Fibroblast of skin of left quadriceps (primary cell): ENCODE data around the gene PTPRN2.
"Not testable (repeated sequence)": the region's sequence is repeated elsewhere in the genome, so short reads cannot be mapped to it uniquely, and the experiment has no call there.

ENCODE experiments used
- DNase-seq, 2 experiments: peaks; one replicate each; pipeline ENCODE4 v3.0.0-alpha.2; 2013; ENCODE audit warnings: low read depth in 2 of 2

Gene PTPRN2

GRCh38 chr7:157777194-157777762 is 810.3 kb downstream of the PTPRN2 start:
- DNase-seq, result not testable (repeated sequence)

DNA sequence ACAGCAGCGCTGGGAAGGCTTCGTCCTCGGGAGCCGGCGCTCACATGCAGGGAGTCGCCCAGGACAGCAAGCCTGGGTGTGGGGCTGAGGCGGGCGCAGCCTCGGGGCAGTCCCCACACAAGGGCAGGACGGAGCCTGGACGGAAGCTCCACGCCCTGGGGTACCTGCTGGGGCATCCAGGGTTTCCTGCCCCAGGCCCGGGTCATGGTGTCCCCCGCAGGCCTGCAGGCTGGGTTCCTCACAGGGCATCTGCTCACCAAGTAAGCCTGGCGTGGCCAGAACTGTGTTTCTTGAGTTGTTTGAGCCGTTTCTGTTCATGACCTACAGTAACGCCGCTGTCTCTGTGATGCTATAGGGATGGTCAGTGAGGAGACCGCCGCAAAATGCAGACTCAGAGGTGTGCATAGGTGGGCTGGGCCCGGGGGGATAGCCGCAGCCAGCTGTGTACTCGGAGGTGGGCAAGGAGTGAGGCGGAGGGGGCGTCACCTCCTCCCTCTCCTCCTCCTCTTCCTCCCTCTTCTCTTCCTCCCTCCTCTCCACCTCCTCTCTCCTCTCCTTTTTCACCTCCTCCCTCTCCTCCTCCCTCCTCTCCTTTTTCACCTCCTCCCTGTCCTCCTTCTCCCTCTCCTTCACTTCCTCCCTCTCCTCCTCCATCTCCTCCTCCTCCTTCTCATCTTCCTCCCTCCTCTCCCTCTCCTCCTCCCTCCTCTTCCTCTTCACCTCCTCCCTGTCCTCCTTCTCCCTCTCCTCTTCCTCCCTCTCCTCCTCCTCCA is 811.9 kb downstream of the PTPRN2 start:
- DNase-seq, result no peak

DNA sequence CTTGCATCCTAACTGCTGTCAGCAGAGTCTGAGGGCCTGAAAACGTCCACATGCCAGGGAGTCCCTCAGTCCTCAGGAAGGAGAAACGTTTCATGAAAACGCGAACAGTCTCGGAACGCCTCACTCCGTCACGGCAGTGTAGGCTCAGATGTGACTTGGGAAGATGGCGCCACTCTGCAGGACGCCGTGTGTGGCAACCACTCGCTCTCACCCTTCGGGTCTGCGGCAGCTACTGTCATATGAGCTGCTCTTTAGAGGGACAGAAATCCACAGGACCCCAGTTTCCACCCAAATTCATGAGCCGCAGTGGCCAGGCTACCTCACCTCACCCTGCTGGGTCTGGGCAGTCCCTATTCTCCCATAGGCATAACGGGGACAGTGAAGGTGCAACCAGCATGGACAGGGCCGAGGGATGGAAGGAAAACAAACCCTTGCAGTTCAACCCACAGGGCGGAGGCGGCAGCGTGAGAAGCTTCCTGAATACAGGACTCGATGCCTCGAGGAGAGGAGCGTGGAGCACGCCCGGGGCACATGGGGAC is 812.5 kb downstream of the PTPRN2 start:
- DNase-seq, result no peak

GRCh38 chr7:157774495-157774894 is 813.1 kb downstream of the PTPRN2 start:
- DNase-seq, result no peak

GRCh38 chr7:157773361-157773760 is 814.3 kb downstream of the PTPRN2 start:
- DNase-seq, result no peak

DNA sequence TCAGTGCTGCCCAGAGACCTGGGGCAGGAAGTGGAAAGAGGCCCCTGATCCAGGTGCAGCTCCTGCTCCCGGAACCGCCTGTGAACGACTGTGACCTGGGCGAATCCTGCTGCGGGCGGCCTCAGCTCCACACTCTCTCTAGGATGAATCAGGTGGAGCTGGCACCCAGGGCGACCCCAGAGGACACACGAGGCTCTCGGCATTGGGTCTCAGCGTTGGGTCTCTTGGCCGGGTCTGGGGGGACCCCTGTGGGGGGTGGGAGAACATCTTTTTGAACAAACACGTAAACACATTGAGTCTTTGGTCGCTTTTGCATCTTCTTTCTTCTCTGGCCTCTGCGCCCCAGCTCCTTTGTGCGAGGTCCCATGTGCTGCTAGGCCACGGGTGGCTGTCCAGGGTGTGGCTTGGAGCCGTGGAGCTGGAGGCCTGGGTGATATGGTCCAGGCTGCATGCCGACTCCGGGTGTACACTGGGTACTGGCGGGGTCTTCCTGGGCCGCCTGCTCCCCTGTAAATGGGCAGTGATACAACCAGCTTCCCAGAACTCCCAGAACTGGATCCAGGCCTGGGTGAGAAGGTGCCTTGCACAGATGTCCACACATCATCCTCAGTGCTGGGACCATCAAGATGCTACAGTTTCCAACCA is 815.0 kb downstream of the PTPRN2 start:
- no peak for DNase-seq

- DNase-seq, result no peak
These were observed 815.9 kb downstream of the PTPRN2 start for GRCh38 chr7:157771689-157772088.

DNA sequence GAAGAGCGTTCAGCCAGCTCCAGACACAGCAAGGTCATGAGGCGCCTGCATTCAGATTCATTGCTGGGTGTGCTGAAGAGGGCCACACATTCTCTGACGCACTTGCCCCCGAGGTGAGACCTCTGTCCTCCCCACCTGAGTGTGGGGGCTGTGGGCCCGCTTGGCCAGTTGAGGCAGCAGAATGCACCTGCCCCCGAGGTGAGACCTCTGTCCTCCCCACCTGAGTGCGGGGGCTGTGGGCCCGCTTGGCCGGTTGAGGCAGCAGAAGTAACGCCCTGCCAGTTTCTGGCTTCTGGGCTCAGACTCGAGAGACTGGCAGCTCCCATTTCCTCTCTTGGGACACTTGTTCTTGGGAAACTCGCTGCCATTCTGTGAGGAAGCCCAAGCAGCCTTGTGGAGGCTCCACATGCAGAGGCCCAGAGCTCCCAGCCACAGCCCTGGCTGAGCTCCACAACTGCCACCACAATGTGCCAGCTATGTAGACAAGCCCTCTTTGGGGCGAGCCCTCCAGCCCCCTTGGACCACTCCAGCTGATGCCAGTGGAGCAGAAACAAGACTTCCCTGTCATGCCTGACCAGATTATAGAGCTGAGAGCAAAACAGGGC is 816.8 kb downstream of the PTPRN2 start:
- DNase-seq, result no peak

- no peak for DNase-seq
These were observed 818.0 kb downstream of the PTPRN2 start for GRCh38 chr7:157769526-157770215.

DNA sequence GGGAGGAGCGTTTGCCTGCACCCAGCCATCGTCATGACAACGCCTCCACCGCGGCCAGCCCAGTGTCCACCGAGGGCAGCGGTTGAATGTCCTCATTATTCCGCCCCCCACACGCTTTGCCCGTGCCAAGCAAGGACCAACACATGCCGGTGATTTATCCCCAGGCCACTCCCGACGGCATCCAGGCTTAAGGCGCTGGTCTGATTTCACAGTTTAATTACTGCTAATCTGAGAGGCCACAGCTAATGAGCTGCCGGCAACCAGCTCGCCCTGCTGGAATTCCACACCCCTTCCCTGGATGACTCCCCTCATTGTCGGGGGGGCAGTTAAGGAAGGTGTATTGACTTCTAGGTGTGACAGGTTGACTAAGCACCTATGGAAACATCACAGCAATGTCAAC is 818.5 kb downstream of the PTPRN2 start:
- DNase-seq, result no peak

- DNase-seq, result no peak
These were observed 819.4 kb downstream of the PTPRN2 start for GRCh38 chr7:157768198-157768597.

- no peak for DNase-seq
These were observed 820.0 kb downstream of the PTPRN2 start for GRCh38 chr7:157767506-157768197.

- no peak for DNase-seq
These were observed 821.5 kb downstream of the PTPRN2 start for GRCh38 chr7:157766098-157766497.

DNA sequence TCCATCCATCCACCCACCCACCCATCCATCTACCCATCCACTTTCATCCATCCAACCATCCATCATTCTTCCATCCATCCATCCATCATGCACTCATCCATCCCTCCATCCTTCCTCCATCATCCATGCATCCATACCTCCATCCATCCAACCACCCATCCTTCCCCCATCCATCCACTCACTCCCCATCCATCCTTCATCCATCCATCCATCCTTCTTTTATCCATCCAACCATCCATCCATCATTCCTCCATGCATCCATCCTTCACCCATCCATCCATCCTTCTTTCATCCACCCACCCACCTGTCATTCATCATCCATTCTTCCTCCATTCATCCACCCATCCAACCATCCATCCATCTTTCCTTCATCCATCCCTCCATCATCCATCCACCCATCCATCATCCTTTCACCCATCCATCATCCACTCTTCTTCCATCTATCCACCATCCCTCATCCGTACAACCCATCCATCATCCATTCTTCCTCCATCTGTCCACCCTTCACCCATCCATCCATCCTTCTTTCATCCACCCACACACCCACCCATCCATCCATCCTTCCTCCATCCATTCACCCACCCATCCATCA is 822.6 kb downstream of the PTPRN2 start:
- no peak for DNase-seq

- DNase-seq, result no peak
These were observed 823.4 kb downstream of the PTPRN2 start for GRCh38 chr7:157764193-157764592.

DNA sequence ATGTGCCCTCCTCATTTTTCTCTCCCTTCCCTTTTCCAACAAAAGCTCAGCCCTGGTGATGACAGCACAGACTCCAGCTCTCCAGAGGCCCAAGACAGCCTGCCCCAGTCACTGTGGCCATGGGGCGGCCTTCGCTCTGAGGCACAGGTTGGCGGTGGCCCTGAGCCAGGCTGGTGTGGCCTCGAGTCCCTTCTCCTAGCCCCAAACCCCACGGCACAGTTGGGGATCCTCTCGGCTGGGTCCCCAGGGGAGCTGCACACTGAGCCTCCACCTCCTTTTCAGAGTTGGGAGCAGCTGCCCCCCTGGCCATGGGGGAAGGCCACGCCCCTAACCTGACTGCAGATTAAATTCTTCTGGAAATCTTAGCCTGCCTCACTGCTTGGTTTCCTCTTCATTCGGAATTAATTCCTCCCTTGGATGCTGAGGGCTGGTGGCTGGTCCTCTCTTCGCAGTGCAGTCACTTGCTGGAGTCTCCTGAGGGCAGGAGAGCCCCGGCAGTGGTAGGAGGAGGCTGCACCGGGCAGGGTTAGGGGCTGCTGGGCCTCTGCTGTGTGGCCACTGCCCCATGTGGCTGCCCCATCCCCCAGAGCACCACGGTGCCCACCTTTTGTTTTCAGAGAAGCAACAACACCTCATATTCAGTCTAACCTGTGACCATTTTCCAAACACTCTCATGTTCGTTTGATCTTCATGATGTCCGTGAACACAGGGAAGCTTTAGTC is 824.2 kb downstream of the PTPRN2 start:
- DNase-seq, result no peak

GRCh38 chr7:157762824-157763223 is 824.8 kb downstream of the PTPRN2 start:
- no peak for DNase-seq

DNA sequence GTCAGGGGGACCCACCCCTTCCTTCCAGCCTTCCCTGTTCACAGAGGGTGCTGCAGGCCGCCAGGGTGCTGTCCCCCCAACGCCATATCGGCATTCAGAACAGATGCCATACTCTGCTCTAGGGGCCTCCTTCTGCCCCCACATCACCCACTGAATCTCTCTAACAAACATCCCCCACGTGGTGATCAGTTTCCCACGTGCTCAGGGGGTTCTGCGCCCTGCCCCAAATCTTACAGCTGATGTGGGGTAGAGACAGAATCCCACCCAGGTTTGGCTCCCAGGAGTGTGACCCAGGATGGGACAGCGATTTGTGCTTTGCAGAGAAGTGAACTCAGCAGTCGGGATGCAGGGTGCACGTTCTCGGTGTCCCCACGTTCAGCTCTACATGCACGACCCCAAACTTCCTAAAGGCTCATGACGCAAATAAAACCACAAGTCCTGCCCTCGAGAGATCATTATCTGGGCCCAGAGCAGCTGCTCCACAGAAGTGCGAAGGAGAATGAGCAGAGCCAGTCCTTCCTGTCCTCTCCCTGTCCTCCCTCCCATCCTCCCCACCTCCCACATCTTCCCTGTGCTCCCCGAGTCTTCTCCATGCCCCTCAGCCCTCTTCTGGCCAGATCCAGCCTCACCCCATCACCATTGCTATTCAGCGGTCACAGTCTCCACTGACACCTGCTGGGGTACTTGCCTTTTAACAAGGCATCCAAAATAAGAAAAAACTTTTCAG is 827.5 kb downstream of the PTPRN2 start:
- DNase-seq, result no peak

DNA sequence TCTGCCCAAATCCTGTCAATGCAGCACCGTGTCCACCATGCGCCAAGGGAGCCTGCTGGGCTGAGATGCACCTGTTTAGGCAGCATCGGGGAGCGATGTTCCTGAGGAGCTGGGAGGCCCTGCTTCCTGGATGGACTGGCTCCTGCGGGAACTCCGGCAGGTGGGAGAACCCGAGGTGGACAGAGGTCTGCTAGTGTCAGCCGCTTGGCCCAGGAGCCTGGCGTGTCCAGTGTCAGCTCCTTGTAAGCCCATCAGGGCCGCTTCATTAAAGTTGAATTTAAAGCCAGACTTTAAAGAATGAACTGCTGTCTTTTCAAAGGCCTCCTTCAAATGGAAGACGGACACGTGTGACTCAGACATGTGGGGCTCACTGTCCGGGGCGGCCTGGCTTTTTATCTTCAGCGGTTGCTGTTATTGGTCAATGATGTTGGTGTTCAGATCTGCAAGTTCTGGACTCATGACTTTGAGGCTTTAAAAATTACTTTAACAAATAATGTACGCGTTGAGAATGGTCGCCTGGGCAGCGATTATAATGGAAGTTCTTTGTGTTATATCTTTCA is 828.3 kb downstream of the PTPRN2 start:
- DNase-seq, result no peak
